Trophoblast cell (in vitro differentiated cells and primary cell): ENCODE data around the gene FNDC3B.

Experiments
- DNase-seq, 2 donors: peaks; one replicate each; pipeline ENCODE4 v3.0.0-alpha.2; 2016
- H2AFZ ChIP-seq: 2 replicates; pipeline ENCODE4 v1.6.1; 2013; ENCODE audit warnings: low read length, moderate library complexity, mild to moderate bottlenecking; ENCODE audit not compliant: insufficient read depth, poor library complexity
- H2AK5ac ChIP-seq: 2 replicates; pipeline ENCODE4 v1.6.1; 2013; ENCODE audit warnings: mild to moderate bottlenecking, low read length
- H2BK120ac ChIP-seq: 2 replicates; pipeline ENCODE4 v1.6.1; 2013; ENCODE audit warnings: low read length, mild to moderate bottlenecking, moderate library complexity; ENCODE audit not compliant: insufficient read depth, poor library complexity
- H2BK12ac ChIP-seq: 2 replicates; pipeline ENCODE4 v1.6.1; 2013; ENCODE audit warnings: mild to moderate bottlenecking, low read length, moderate library complexity
- H2BK5ac ChIP-seq: 2 replicates; pipeline ENCODE4 v1.6.1; 2013; ENCODE audit warnings: low read length, low read depth, moderate library complexity, mild to moderate bottlenecking; ENCODE audit not compliant: poor library complexity
- H3K14ac ChIP-seq: 2 replicates; pipeline ENCODE4 v1.6.1; 2013; ENCODE audit warnings: mild to moderate bottlenecking, low read length
- H3K18ac ChIP-seq: 2 replicates; pipeline ENCODE4 v1.6.1; 2013; ENCODE audit warnings: mild to moderate bottlenecking, low read length
- H3K23ac ChIP-seq: 2 replicates; pipeline ENCODE4 v1.6.1; 2013; ENCODE audit warnings: low read length
- H3K27ac ChIP-seq: 2 replicates; pipeline ENCODE4 v1.5.1; 2013; ENCODE audit warnings: low read depth, mild to moderate bottlenecking, inconsistent platforms, low read length, moderate library complexity
- H3K27me3 ChIP-seq: 2 replicates; pipeline ENCODE4 v1.6.1; 2013; ENCODE audit warnings: inconsistent platforms, mild to moderate bottlenecking, low read length, moderate library complexity; ENCODE audit not compliant: insufficient read depth
- H3K36me3 ChIP-seq, 2 experiments: 1 replicate in 1 of 2; 2 replicates in 1 of 2; pipeline ENCODE4 v1.6.1; 2013; ENCODE audit warnings: low read length in 2 of 2, mild to moderate bottlenecking in 2 of 2, moderate library complexity in 1 of 2; ENCODE audit not compliant: insufficient read depth in 2 of 2, control insufficient read depth in 1 of 2
- H3K4ac ChIP-seq: 2 replicates; pipeline ENCODE4 v1.6.1; 2013; ENCODE audit warnings: low read depth, mild to moderate bottlenecking, low read length, moderate library complexity
- H3K4me1 ChIP-seq, 2 experiments: 1 replicate in 1 of 2; 2 replicates in 1 of 2; pipeline ENCODE4 v1.6.1; 2013; ENCODE audit warnings: low read length in 2 of 2, mild to moderate bottlenecking in 2 of 2, moderate library complexity in 1 of 2; ENCODE audit not compliant: insufficient read depth in 2 of 2, control insufficient read depth in 1 of 2
- H3K4me2 ChIP-seq: 2 replicates; pipeline ENCODE4 v1.6.1; 2013; ENCODE audit warnings: inconsistent platforms, mild to moderate bottlenecking, low read length, moderate library complexity
- H3K4me3 ChIP-seq: 2 replicates; pipeline ENCODE4 v1.5.1; 2013; ENCODE audit warnings: mild to moderate bottlenecking, low read depth, low read length, inconsistent platforms
- H3K79me1 ChIP-seq: one replicate; pipeline ENCODE4 v1.6.1; 2013; ENCODE audit warnings: low read length
- H3K79me2 ChIP-seq: 2 replicates; pipeline ENCODE4 v1.6.1; 2013; ENCODE audit warnings: low read length, mild to moderate bottlenecking; ENCODE audit not compliant: control insufficient read depth, insufficient read depth, poor library complexity
- H3K9ac ChIP-seq: 2 replicates; pipeline ENCODE4 v1.6.1; 2013; ENCODE audit warnings: mild to moderate bottlenecking, low read length
- H3K9me3 ChIP-seq: 2 replicates; pipeline ENCODE4 v1.6.1; 2013; ENCODE audit warnings: low read depth, mild to moderate bottlenecking, control low read depth, inconsistent platforms, low read length; ENCODE audit not compliant: insufficient read depth
- H4K12ac ChIP-seq: 2 replicates; pipeline ENCODE4 v1.6.1; 2013; ENCODE audit warnings: low read depth, mild to moderate bottlenecking, low read length, moderate library complexity
- H4K8ac ChIP-seq: 2 replicates; pipeline ENCODE4 v1.6.1; 2013; ENCODE audit warnings: low read depth, mild to moderate bottlenecking, low read length, moderate library complexity
- H4K91ac ChIP-seq: one replicate; pipeline ENCODE4 v1.6.1; 2013; ENCODE audit warnings: low read depth, mild to moderate bottlenecking, low read length, moderate library complexity
- WGBS: extraction: QIAGEN DNeasy Blood & Tissue Kit; methylation state at CpG from one replicate; pipeline ENCODE4 v1.1.7; 2013; ENCODE audit warnings: missing lambda C conversion rate; ENCODE audit not compliant: insufficient read length, insufficient coverage; ENCODE audit errors: extremely low coverage; 5-methylcytosine and 5-hydroxymethylcytosine counted together

The FNDC3B gene

GRCh38 chr3:172281884-172282283 lies 242.5 kb downstream of the FNDC3B start:
- Histone ChIP-seq H4K8ac (no peak overlapping the region), H2BK12ac (no peak overlapping the region), H3K79me1 (peaks cover 16% of the 10 kb centered on the region), H3K4me2 (no peak overlapping the region), H3K4ac (no peak overlapping the region), H3K9me3 (no peaks in the 10 kb centered on the region), H4K91ac (no peak overlapping the region), H3K4me1 (peaks cover 22 to 29% of the 10 kb centered on the region in 2 experiments), H3K14ac (no peak overlapping the region), H2BK120ac (no peak overlapping the region), H4K12ac (no peak overlapping the region), H3K27me3 (no peaks in the 10 kb centered on the region), H3K23ac (no peak overlapping the region), H3K79me2 (peaks cover 3% of the 10 kb centered on the region), H2AK5ac (no peak overlapping the region), H2BK5ac (no peak overlapping the region), H2AFZ (no peak overlapping the region), H3K27ac (no peak overlapping the region), H3K18ac (no peak overlapping the region), H3K36me3 (no peaks in the 10 kb centered on the region), H3K4me3 (no peak overlapping the region), H3K9ac (no peak overlapping the region)
- no peak for DNase-seq
- no CpG with 5 or more reads among the region's 7 CpGs for WGBS

- Histone ChIP-seq H3K4me2 (no peak overlapping the region), H3K9ac (no peak overlapping the region), H2BK5ac (no peak overlapping the region), H4K91ac (no peak overlapping the region), H3K27me3 (no peaks in the 10 kb centered on the region), H2BK120ac (no peak overlapping the region), H2BK12ac (no peak overlapping the region), H4K8ac (no peak overlapping the region), H2AFZ (no peak overlapping the region), H2AK5ac (no peak overlapping the region), H3K79me2 (peaks cover 3% of the 10 kb centered on the region), H4K12ac (no peak overlapping the region), H3K14ac (no peak overlapping the region), H3K36me3 (peaks cover 0 to 3% of the 10 kb centered on the region in 2 experiments), H3K4me3 (no peak overlapping the region), H3K23ac (no peak overlapping the region), H3K9me3 (no peaks in the 10 kb centered on the region), H3K27ac (no peak overlapping the region), H3K18ac (no peak overlapping the region), H3K4me1 (peaks cover 23 to 35% of the 10 kb centered on the region in 2 experiments), H3K79me1 (peaks cover 19% of the 10 kb centered on the region), H3K4ac (peak overlapping the region; percentile 70)
- DNase-seq = peak in 1 of 2 donors; percentile 61
- no CpG with 5 or more reads among the region's 3 CpGs for WGBS
Measured at GRCh38 chr3:172282850-172283249, 243.5 kb downstream of the FNDC3B start.

GRCh38 chr3:172283841-172284357 lies 244.5 kb downstream of the FNDC3B start:
- no peak overlapping the region for H4K12ac ChIP-seq
- H2BK120ac ChIP-seq = no peak overlapping the region
- H4K8ac ChIP-seq = no peak overlapping the region
- no peak overlapping the region for H3K4me2 ChIP-seq
- WGBS = no CpG with 5 or more reads among the region's 5 CpGs
- no peak overlapping the region for H3K27ac ChIP-seq
- no peak overlapping the region for H2AFZ ChIP-seq
- no peak for DNase-seq
- peaks cover 3 to 9% of the 10 kb centered on the region in 2 experiments for H3K36me3 ChIP-seq
- H3K27me3 ChIP-seq = no peaks in the 10 kb centered on the region
- H3K4ac ChIP-seq = no peak overlapping the region
- no peaks in the 10 kb centered on the region for H3K9me3 ChIP-seq
- H3K18ac ChIP-seq = no peak overlapping the region
- H3K14ac ChIP-seq = no peak overlapping the region
- H3K79me2 ChIP-seq = peaks cover 3% of the 10 kb centered on the region
- H2BK12ac ChIP-seq = no peak overlapping the region
- H3K9ac ChIP-seq = no peak overlapping the region
- no peak overlapping the region for H3K23ac ChIP-seq
- H3K79me1 ChIP-seq = peaks cover 17% of the 10 kb centered on the region
- no peak overlapping the region for H3K4me3 ChIP-seq
- H3K4me1 ChIP-seq = peaks cover 22 to 32% of the 10 kb centered on the region in 2 experiments
- H2AK5ac ChIP-seq = no peak overlapping the region
- no peak overlapping the region for H2BK5ac ChIP-seq
- H4K91ac ChIP-seq = no peak overlapping the region

GRCh38 chr3:172285844-172286243 lies 246.5 kb downstream of the FNDC3B start:
- H2AFZ ChIP-seq = no peak overlapping the region
- no peak overlapping the region for H3K14ac ChIP-seq
- H3K79me2 ChIP-seq = no peaks in the 10 kb centered on the region
- peaks cover 13% of the 10 kb centered on the region for H3K79me1 ChIP-seq
- H3K27ac ChIP-seq = peak overlapping the region; percentile 64
- H3K27me3 ChIP-seq = no peaks in the 10 kb centered on the region
- H3K36me3 ChIP-seq = peaks cover 3 to 11% of the 10 kb centered on the region in 2 experiments
- peaks cover 18 to 27% of the 10 kb centered on the region in 2 experiments for H3K4me1 ChIP-seq
- H4K8ac ChIP-seq = no peak overlapping the region
- H3K9ac ChIP-seq = no peak overlapping the region
- H4K91ac ChIP-seq = no peak overlapping the region
- H2BK12ac ChIP-seq = no peak overlapping the region
- no CpG with 5 or more reads among the region's 4 CpGs for WGBS
- no peak overlapping the region for H3K23ac ChIP-seq
- H2BK120ac ChIP-seq = no peak overlapping the region
- H3K18ac ChIP-seq = no peak overlapping the region
- no peak overlapping the region for H4K12ac ChIP-seq
- no peak overlapping the region for H2AK5ac ChIP-seq
- no peaks in the 10 kb centered on the region for H3K9me3 ChIP-seq
- H2BK5ac ChIP-seq = no peak overlapping the region
- DNase-seq = peak in 1 of 2 donors; percentile 77
- H3K4me2 ChIP-seq = no peak overlapping the region
- no peak overlapping the region for H3K4ac ChIP-seq
- H3K4me3 ChIP-seq = no peak overlapping the region
